GM12878 (cell line): ENCODE results near the gene CNTN6. TPM values are rescaled to one million over a fixed set of nuclear protein-coding genes. Genes with fewer than 3 reads are reported as not detected.

Experiments
- ATAC-seq: fragments of 200-7000 bp; cut with Tn5 transposase; 3 replicates; pipeline ENCODE4 v1.9.1; 2020; ENCODE audit warnings: mild to moderate bottlenecking, moderate library complexity
- BruUV-seq: library from RNA; stranded (reverse); fragments of 400-500 nt; replicated peaks from 2 replicates; lab custom pipeline; 2021; lab: Mats Ljungman, UMichigan
- CTCF ChIA-PET: fragments of 300-600 bp; sonication (Branson Sonifier 250); formaldehyde crosslinking; extraction: SDS; loops from one replicate; lab custom pipeline; 2021; ENCODE audit warnings: inconsistent platforms; lab: Yijun Ruan, JAX
- POLR2A ChIA-PET: fragments of 350-600 bp; formaldehyde crosslinking; extraction: SDS; loops from one replicate; lab custom pipeline; 2021; ENCODE audit warnings: inconsistent platforms; lab: Charles Lee
- RAD21 ChIA-PET: fragments of 300-600 bp; sonication (Branson Sonifier 250); formaldehyde crosslinking; loops from one replicate; lab custom pipeline; 2023; ENCODE audit warnings: antibody characterized with exemption; ENCODE audit not compliant: unreplicated experiment; lab: Charles Lee
- SMC1A ChIA-PET: fragments of 300-600 bp; sonication (Branson Sonifier 250); formaldehyde crosslinking; loops from one replicate; lab custom pipeline; 2023; ENCODE audit not compliant: unreplicated experiment, uncharacterized antibody; lab: Charles Lee
- DNase-seq: peaks from one replicate; pipeline ENCODE4 v3.0.0-alpha.2; 2011; ENCODE audit warnings: low read depth, low spot score
- FAIRE-seq: peaks from 3 replicates; lab custom pipeline; 2011; peaks lifted over from hg19 to GRCh38; lab: Jason Lieb, UNC
- H2AFZ ChIP-seq: 2 replicates; pipeline ENCODE4 v1.6.0; 2011; ENCODE audit warnings: low read depth, low read length, control low read depth; ENCODE audit not compliant: control insufficient read depth
- H3K27ac ChIP-seq: 2 replicates; pipeline ENCODE4 v1.5.1; 2011; ENCODE audit warnings: control low read depth; ENCODE audit not compliant: control insufficient read depth, insufficient read depth
- H3K27me3 ChIP-seq, 2 experiments: replicated peaks in 1 of 2; 2 replicates each; pipeline versions ENCODE4 v1.6.0 to v1.6.1; 2011; ENCODE audit warnings: low read length in 1 of 2; ENCODE audit not compliant: control insufficient read depth in 2 of 2, insufficient read depth in 2 of 2
- H3K36me3 ChIP-seq, 2 experiments: 2 replicates each; pipeline ENCODE4 v1.5.1; 2011; ENCODE audit warnings: low read length in 1 of 2; ENCODE audit not compliant: control insufficient read depth in 2 of 2, insufficient read depth in 2 of 2
- H3K4me1 ChIP-seq: 2 replicates; pipeline ENCODE4 v1.6.1; 2011; ENCODE audit warnings: mild to moderate bottlenecking, low read length, moderate library complexity, mixed read lengths; ENCODE audit not compliant: control insufficient read depth, insufficient read depth
- H3K4me2 ChIP-seq: 2 replicates; pipeline ENCODE4 v1.6.0; 2011; ENCODE audit warnings: control low read depth; ENCODE audit not compliant: control insufficient read depth, insufficient read depth
- H3K4me3 ChIP-seq: fragments of 200-600 bp; sonication (generic); 2 replicates; pipeline ENCODE4 v1.5.1; 2016
- H3K79me2 ChIP-seq: 2 replicates; pipeline ENCODE4 v1.6.0; 2011; ENCODE audit warnings: low read length; ENCODE audit not compliant: control insufficient read depth, insufficient read depth
- H3K9ac ChIP-seq: 2 replicates; pipeline ENCODE4 v1.8.0; 2011; ENCODE audit warnings: low read length, control low read depth, mixed read lengths; ENCODE audit not compliant: control insufficient read depth, insufficient read depth
- H3K9me3 ChIP-seq: replicated peaks from 3 replicates; pipeline ENCODE4 v1.5.1; 2011; ENCODE audit warnings: mild to moderate bottlenecking, low read length; ENCODE audit not compliant: control insufficient read depth, insufficient read depth
- H4K20me1 ChIP-seq: 2 replicates; pipeline ENCODE4 v1.6.0; 2011; ENCODE audit not compliant: control insufficient read depth, insufficient read depth
- ATF7 ChIP-seq: fragments of 450-650 bp; IDR thresholded peaks from 2 replicates; pipeline ENCODE4 v1.6.1; 2016; ENCODE audit warnings: low read depth, mild to moderate bottlenecking
- CBX5 ChIP-seq: sonication (generic); IDR thresholded peaks from 2 replicates; pipeline ENCODE4 v1.6.1; 2016; ENCODE audit warnings: low read depth, moderate library complexity, mild to moderate bottlenecking, inconsistent platforms
- POU2F2 ChIP-seq: IDR thresholded peaks from 3 replicates; pipeline ENCODE4 v1.6.1; 2011; ENCODE audit warnings: low read depth, mild to moderate bottlenecking, low read length, borderline replicate concordance
- SMAD5 ChIP-seq: IDR thresholded peaks from 2 replicates; pipeline ENCODE4 v1.6.1; 2016; ENCODE audit warnings: antibody characterized with exemption, low read depth
- TAF1 ChIP-seq: IDR thresholded peaks from 2 replicates; pipeline ENCODE4 v1.6.1; 2011; ENCODE audit warnings: mild to moderate bottlenecking, low read depth, low read length, borderline replicate concordance
- WGBS: methylation state at CpG from one replicate; pipeline ENCODE4 v1.1.6; 2016; ENCODE audit warnings: low lambda C conversion rate; ENCODE audit not compliant: insufficient replicate concordance, insufficient coverage; ENCODE audit errors: missing lambda C conversion rate; 5-methylcytosine and 5-hydroxymethylcytosine counted together
- in situ Hi-C: fragments of 300-500 bp; cut with MboI; formaldehyde crosslinking; loops from 9 replicates; pipeline ENCODE4 v1.14.3; 2018; ENCODE audit warnings: mixed read lengths
- intact Hi-C: fragments of 100-400 bp; cut with micrococcal nuclease; formaldehyde crosslinking; loops from one replicate; pipeline ENCODE4 v1.14.2; 2022; ENCODE audit not compliant: unreplicated experiment
- polyA plus RNA-seq, 11 experiments: library from polyadenylated mRNA; depleted of rRNA in 4 of 11; unstranded in 6 of 11; stranded (reverse) in 5 of 11; fragments of >200 nt; fragmentation: Nextera tagmentation in 4 of 11; fragmentation: Illumina TruSeq in 1 of 11; extraction: Ambion mirVana in 4 of 11; extraction: Trizol in 1 of 11; gene quantifications; 1 replicate in 1 of 11; 2 replicates in 10 of 11; pipeline versions ENCODE4 v1.2.1 to v1.2.3, GENCODE V29; 2011 to 2016; ENCODE audit warnings: inconsistent platforms in 2 of 11, missing spikeins in 2 of 11, low read depth in 1 of 11
- total RNA-seq, 4 experiments: library from RNA; depleted of rRNA in 3 of 4; stranded (reverse); fragments of >200 nt in 3 of 4; fragmentation: Illumina TruSeq in 1 of 4; extraction: Trizol in 1 of 4; gene quantifications; 2 replicates each; pipeline versions ENCODE4 v1.2.1 to v1.2.3, GENCODE V29; 2013 to 2021
- TF ChIP-seq, protein P1 (sequence below): fragments of 450-650 bp; IDR thresholded peaks from 2 replicates; pipeline ENCODE4 v1.6.1; 2017; ENCODE audit warnings: antibody characterized with exemption, mild to moderate bottlenecking, moderate library complexity
- TF ChIP-seq, protein P2 (sequence below): fragments of 450-650 bp; IDR thresholded peaks from 2 replicates; pipeline ENCODE4 v1.6.1; 2017; ENCODE audit warnings: mild to moderate bottlenecking
- TF ChIP-seq, protein P3 (sequence below): fragments of 450-650 bp; IDR thresholded peaks from 2 replicates; pipeline ENCODE4 v1.6.1; 2017; ENCODE audit warnings: low read depth, mild to moderate bottlenecking, moderate library complexity
- TF ChIP-seq, protein P4 (sequence below): fragments of 450-650 bp; IDR thresholded peaks from 2 replicates; pipeline ENCODE4 v1.6.1; 2014; ENCODE audit warnings: mild to moderate bottlenecking

CNTN6 gene
- total and polyA plus RNA-seq, 10 of the 15 experiments (the other 5 are each of a cell fraction or from before 2014, with no cell fraction given), result not detected

GRCh38 chr3:1400571-1400970, 307.7 kb downstream of the CNTN6 start:
- 0% methylated on average over 3 of the region's 3 CpGs for WGBS
- DNase-seq, result no peak
- Histone ChIP-seq H3K9ac (no peak overlapping the region), H3K9me3 (no peaks in the 10 kb centered on the region), H4K20me1 (no peaks in the 10 kb centered on the region), H3K27ac (no peak overlapping the region), H3K79me2 (no peaks in the 10 kb centered on the region), H3K4me3 (no peak overlapping the region), H3K27me3 (no peaks in the 10 kb centered on the region), H3K4me2 (no peak overlapping the region), H3K4me1 (no peaks in the 10 kb centered on the region), H3K36me3 (no peaks in the 10 kb centered on the region), H2AFZ (no peak overlapping the region)
- intact Hi-C loops, result no loop called here
- ChIA-PET SMC1A (no interaction called here), RAD21 (no interaction called here), POLR2A (no interaction called here), CTCF (no interaction called here)
- TF ChIP-seq TAF1 (no peak), SMAD5 (no peak), ATF7 (no peak), POU2F2 (no peak), CBX5 (no peak)
- TF ChIP-seq, protein P1, sequence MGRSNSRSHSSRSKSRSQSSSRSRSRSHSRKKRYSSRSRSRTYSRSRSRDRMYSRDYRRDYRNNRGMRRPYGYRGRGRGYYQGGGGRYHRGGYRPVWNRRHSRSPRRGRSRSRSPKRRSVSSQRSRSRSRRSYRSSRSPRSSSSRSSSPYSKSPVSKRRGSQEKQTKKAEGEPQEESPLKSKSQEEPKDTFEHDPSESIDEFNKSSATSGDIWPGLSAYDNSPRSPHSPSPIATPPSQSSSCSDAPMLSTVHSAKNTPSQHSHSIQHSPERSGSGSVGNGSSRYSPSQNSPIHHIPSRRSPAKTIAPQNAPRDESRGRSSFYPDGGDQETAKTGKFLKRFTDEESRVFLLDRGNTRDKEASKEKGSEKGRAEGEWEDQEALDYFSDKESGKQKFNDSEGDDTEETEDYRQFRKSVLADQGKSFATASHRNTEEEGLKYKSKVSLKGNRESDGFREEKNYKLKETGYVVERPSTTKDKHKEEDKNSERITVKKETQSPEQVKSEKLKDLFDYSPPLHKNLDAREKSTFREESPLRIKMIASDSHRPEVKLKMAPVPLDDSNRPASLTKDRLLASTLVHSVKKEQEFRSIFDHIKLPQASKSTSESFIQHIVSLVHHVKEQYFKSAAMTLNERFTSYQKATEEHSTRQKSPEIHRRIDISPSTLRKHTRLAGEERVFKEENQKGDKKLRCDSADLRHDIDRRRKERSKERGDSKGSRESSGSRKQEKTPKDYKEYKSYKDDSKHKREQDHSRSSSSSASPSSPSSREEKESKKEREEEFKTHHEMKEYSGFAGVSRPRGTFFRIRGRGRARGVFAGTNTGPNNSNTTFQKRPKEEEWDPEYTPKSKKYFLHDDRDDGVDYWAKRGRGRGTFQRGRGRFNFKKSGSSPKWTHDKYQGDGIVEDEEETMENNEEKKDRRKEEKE, result no peak
- TF ChIP-seq, protein P2, sequence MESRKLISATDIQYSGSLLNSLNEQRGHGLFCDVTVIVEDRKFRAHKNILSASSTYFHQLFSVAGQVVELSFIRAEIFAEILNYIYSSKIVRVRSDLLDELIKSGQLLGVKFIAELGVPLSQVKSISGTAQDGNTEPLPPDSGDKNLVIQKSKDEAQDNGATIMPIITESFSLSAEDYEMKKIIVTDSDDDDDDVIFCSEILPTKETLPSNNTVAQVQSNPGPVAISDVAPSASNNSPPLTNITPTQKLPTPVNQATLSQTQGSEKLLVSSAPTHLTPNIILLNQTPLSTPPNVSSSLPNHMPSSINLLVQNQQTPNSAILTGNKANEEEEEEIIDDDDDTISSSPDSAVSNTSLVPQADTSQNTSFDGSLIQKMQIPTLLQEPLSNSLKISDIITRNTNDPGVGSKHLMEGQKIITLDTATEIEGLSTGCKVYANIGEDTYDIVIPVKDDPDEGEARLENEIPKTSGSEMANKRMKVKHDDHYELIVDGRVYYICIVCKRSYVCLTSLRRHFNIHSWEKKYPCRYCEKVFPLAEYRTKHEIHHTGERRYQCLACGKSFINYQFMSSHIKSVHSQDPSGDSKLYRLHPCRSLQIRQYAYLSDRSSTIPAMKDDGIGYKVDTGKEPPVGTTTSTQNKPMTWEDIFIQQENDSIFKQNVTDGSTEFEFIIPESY, result no peak
- TF ChIP-seq, protein P3, sequence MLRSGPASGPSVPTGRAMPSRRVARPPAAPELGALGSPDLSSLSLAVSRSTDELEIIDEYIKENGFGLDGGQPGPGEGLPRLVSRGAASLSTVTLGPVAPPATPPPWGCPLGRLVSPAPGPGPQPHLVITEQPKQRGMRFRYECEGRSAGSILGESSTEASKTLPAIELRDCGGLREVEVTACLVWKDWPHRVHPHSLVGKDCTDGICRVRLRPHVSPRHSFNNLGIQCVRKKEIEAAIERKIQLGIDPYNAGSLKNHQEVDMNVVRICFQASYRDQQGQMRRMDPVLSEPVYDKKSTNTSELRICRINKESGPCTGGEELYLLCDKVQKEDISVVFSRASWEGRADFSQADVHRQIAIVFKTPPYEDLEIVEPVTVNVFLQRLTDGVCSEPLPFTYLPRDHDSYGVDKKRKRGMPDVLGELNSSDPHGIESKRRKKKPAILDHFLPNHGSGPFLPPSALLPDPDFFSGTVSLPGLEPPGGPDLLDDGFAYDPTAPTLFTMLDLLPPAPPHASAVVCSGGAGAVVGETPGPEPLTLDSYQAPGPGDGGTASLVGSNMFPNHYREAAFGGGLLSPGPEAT, result no peak
- TF ChIP-seq, protein P4, sequence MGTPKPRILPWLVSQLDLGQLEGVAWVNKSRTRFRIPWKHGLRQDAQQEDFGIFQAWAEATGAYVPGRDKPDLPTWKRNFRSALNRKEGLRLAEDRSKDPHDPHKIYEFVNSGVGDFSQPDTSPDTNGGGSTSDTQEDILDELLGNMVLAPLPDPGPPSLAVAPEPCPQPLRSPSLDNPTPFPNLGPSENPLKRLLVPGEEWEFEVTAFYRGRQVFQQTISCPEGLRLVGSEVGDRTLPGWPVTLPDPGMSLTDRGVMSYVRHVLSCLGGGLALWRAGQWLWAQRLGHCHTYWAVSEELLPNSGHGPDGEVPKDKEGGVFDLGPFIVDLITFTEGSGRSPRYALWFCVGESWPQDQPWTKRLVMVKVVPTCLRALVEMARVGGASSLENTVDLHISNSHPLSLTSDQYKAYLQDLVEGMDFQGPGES, result no peak
- no TSS peak for BruUV-seq
- no peak for FAIRE-seq
- ATAC-seq, result no peak
- in situ Hi-C loops, result no loop called here
